CD4-positive, CD25-positive, alpha-beta regulatory T cell (primary cell): ENCODE data around the gene DLK2. TPM values are rescaled to one million over a fixed set of nuclear protein-coding genes. Genes with fewer than 3 reads are reported as not detected.

ENCODE experiments used
- ATAC-seq, 2 donors: fragments of 150-1000 bp; cut with Tn5 transposase; one replicate each; pipeline ENCODE4 v1.10.0; 2021; ENCODE audit warnings: low read depth in 2 of 2, moderate number of reproducible peaks in 2 of 2, moderate library complexity in 1 of 2
- DNase-seq, 3 donors: peaks; one replicate each; pipeline versions ENCODE4 v3.0.0 to v3.0.0-alpha.2; 2012 to 2022; ENCODE audit warnings: mixed read lengths in 1 of 3
- H3K27ac ChIP-seq: one replicate; pipeline ENCODE4 v1.7.0; 2013; ENCODE audit warnings: mild to moderate bottlenecking, low read length; ENCODE audit not compliant: insufficient read depth, poor library complexity, severe bottlenecking
- H3K27me3 ChIP-seq: one replicate; pipeline ENCODE4 v1.7.0; 2013; ENCODE audit warnings: low read length; ENCODE audit not compliant: control insufficient read depth, insufficient read depth
- H3K36me3 ChIP-seq: one replicate; pipeline ENCODE4 v1.7.0; 2013; ENCODE audit warnings: mild to moderate bottlenecking, low read length, moderate library complexity; ENCODE audit not compliant: control insufficient read depth, insufficient read depth
- H3K4me1 ChIP-seq: 2 replicates; pipeline ENCODE4 v1.7.0; 2013; ENCODE audit warnings: mild to moderate bottlenecking, low read length; ENCODE audit not compliant: insufficient read depth, control insufficient read depth, poor library complexity, severe bottlenecking
- H3K4me3 ChIP-seq: one replicate; pipeline ENCODE4 v1.7.0; 2013; ENCODE audit warnings: low read depth, mild to moderate bottlenecking, low read length, moderate library complexity
- H3K9me3 ChIP-seq, 2 experiments: 1 replicate in 1 of 2; 2 replicates in 1 of 2; pipeline ENCODE4 v1.7.0; 2013; ENCODE audit warnings: low read length in 2 of 2, mild to moderate bottlenecking in 1 of 2, moderate library complexity in 1 of 2; ENCODE audit not compliant: control insufficient read depth in 2 of 2
- H3K27ac Mint-ChIP-seq, 3 donors: one replicate each; pipeline ENCODE4 v1.8.0; 2020 to 2022; ENCODE audit warnings: mild to moderate bottlenecking in 3 of 3, mixed read lengths in 3 of 3, moderate library complexity in 2 of 3
- H3K27me3 Mint-ChIP-seq: one replicate; pipeline ENCODE4 v1.8.0; 2022; ENCODE audit warnings: mild to moderate bottlenecking, mixed read lengths
- H3K36me3 Mint-ChIP-seq: one replicate; pipeline ENCODE4 v1.8.0; 2020; ENCODE audit warnings: mixed read lengths
- H3K4me1 Mint-ChIP-seq, 4 donors: one replicate each; pipeline ENCODE4 v1.8.0; 2020 to 2022; ENCODE audit warnings: mixed read lengths in 4 of 4, mild to moderate bottlenecking in 1 of 4
- H3K4me3 Mint-ChIP-seq, 4 donors: one replicate each; pipeline ENCODE4 v1.8.0; 2020 to 2022; ENCODE audit warnings: mild to moderate bottlenecking in 4 of 4, mixed read lengths in 4 of 4, moderate library complexity in 3 of 4
- H3K9me3 Mint-ChIP-seq, 7 donors: one replicate each; pipeline ENCODE4 v1.8.0; 2020 to 2022; ENCODE audit warnings: mixed read lengths in 7 of 7, mild to moderate bottlenecking in 3 of 7, moderate library complexity in 2 of 7
- polyA plus RNA-seq, 4 donors: library from polyadenylated mRNA; unstranded; fragments of 300-500 nt; fragmentation: Illumina TruSeq; gene quantifications; one replicate each; pipeline ENCODE4 v1.2.3, GENCODE V29; 2021
- total RNA-seq: library from RNA; stranded (reverse); gene quantifications from one replicate; pipeline ENCODE4 v1.2.3, GENCODE V29; 2022

DLK2 gene
- total and polyA plus RNA-seq, 5 donors from 2014 or later: 0.20 to 0.87 (median 0.73) TPM; not detected in 1

DNA sequence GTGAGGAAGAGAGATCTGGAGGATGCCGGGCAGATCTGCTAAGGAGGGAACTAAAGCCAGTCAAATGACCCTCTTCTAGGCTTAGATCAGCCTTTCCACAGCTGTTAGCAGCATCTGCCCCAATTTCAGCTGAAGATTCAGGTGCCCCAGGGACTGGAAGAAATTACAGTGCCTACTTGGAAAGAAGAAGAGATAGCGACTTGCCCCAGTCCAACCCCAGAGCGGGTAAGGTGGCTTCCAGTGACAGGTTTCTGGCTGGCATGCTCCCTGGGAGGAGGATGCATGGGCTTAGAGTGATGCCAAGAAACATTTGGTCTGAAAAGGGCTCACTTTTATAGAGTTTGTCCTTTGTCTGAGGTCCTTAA, 22.6 kb upstream of the DLK2 start:
- H3K9me3 ChIP-seq: no peaks in the 10 kb centered on the region
- no peaks in the 10 kb centered on the region for H3K36me3 ChIP-seq
- peak overlapping the region; percentile 84 for H3K4me3 ChIP-seq
- H3K4me1 ChIP-seq: peaks cover 22% of the 10 kb centered on the region
- H3K27me3 ChIP-seq: no peaks in the 10 kb centered on the region
- ATAC-seq (no peak), DNase-seq (peak in 1 of 3 donors; percentile 12)
- peaks cover 27 to 55% (median 44%) of the 10 kb centered on the region in 4 donors for H3K4me1 Mint-ChIP-seq
- H3K9me3 Mint-ChIP-seq: no peaks in the 10 kb centered on the region
- peaks cover 4% of the 10 kb centered on the region for H3K36me3 Mint-ChIP-seq
- H3K4me3 Mint-ChIP-seq: peak overlapping the region; percentile 93 to 98 (median 95)
- peaks cover 4% of the 10 kb centered on the region for H3K27me3 Mint-ChIP-seq
- H3K27ac Mint-ChIP-seq: peak overlapping the region; percentile 95 to 99 (median 97)
- H3K27ac ChIP-seq: peak overlapping the region; percentile 94

DNA sequence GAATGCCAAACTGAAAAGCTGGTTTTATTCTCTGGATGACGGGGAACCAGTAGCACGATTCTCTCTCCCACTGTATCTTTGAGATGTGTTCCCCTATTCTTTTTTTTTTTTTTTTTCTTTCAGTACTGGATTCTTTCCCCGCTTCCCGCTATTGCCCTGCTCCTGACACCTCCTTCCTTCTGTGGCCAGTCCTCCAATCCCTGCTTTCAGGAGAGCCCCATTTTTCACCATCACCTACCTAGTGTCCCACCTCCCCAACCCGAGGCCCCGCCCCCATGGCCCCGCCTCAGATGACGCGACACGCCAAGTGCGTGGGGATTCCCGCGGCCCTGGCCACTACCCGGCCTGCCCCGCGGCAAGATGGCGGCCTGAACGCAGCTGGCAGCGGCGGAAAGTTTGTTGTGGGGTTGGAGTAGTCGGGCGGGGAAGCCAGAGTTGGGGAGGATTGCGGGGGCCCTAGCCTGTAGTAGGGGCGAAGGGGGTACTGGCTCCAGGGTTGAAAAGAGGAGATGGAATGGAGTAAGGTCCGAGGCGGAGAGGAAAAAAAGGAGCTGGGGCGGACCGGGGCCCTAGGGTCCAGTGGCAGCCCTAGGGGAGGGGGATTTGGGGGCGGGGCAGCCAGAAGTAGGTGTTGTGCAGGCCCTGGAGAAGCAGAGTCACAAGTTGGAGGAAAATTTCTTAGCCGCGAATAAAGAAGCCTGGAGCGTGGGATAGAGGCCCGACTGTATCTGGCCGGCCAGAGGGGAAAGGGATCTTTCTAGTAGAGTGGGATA, 22.1 kb upstream of the DLK2 start, which contains the start of gene TJAP1:
TSS of gene TJAP1 (plus strand) at position 336 of the 773 bp plus-strand sequence. CDS start 21,432 bp downstream, outside the sequence.
- peak; percentile 91 to 94 (median 93) for DNase-seq
- no peaks in the 10 kb centered on the region for H3K27me3 ChIP-seq
- H3K27ac ChIP-seq: peak within 1 kb of the TSS; percentile 94
- H3K36me3 ChIP-seq: no peaks in the 10 kb centered on the region
- peaks cover 25 to 53% (median 43%) of the 10 kb centered on the region in 4 donors for H3K4me1 Mint-ChIP-seq
- peaks cover 4% of the 10 kb centered on the region for H3K27me3 Mint-ChIP-seq
- H3K4me3 Mint-ChIP-seq: peak within 1 kb of the TSS; percentile 93 to 98 (median 95)
- H3K9me3 Mint-ChIP-seq: no peaks in the 10 kb centered on the region
- no peaks in the 10 kb centered on the region for H3K9me3 ChIP-seq
- peak; percentile 100 for ATAC-seq
- H3K4me1 ChIP-seq: peaks cover 22% of the 10 kb centered on the region
- peaks cover 3% of the 10 kb centered on the region for H3K36me3 Mint-ChIP-seq
- H3K27ac Mint-ChIP-seq: peak within 1 kb of the TSS; percentile 95 to 99 (median 97)
- peak within 1 kb of the TSS; percentile 84 for H3K4me3 ChIP-seq

DNA sequence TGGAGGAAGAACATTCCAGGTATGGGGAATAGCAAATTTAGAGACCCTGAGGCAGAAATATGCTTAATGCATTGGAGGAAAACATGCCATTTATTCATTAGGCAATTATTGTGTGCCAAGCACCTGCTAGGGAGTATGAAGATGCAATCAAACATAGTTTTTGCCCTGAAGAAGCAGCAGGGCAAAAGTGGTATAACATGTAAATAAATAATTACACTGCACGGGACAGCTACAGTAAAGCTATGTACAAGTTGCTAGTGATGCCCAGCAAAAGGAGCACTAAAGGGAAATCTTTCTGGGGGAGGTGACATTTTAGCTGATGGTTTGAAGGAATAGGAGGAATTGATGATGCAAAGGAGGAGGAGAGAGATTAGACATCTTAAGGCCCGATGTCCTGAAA, 21.4 kb upstream of the DLK2 start:
- H3K27me3 Mint-ChIP-seq: peaks cover 4% of the 10 kb centered on the region
- no peaks in the 10 kb centered on the region for H3K27me3 ChIP-seq
- ATAC-seq: no peak
- H3K9me3 ChIP-seq: no peaks in the 10 kb centered on the region
- H3K4me1 Mint-ChIP-seq: peaks cover 22 to 47% (median 37%) of the 10 kb centered on the region in 4 donors
- no peaks in the 10 kb centered on the region for H3K9me3 Mint-ChIP-seq
- peak in 1 of 3 donors; percentile 23 for DNase-seq
- H3K36me3 Mint-ChIP-seq: no peaks in the 10 kb centered on the region
- peaks cover 22% of the 10 kb centered on the region for H3K4me1 ChIP-seq
- no peaks in the 10 kb centered on the region for H3K36me3 ChIP-seq
- peak overlapping the region; percentile 94 for H3K27ac ChIP-seq
- peak overlapping the region; percentile 82 for H3K4me3 ChIP-seq
- H3K4me3 Mint-ChIP-seq: peak overlapping the region; percentile 93 to 98 (median 95)
- H3K27ac Mint-ChIP-seq: peak overlapping the region; percentile 72 to 99 (median 95)

DNA sequence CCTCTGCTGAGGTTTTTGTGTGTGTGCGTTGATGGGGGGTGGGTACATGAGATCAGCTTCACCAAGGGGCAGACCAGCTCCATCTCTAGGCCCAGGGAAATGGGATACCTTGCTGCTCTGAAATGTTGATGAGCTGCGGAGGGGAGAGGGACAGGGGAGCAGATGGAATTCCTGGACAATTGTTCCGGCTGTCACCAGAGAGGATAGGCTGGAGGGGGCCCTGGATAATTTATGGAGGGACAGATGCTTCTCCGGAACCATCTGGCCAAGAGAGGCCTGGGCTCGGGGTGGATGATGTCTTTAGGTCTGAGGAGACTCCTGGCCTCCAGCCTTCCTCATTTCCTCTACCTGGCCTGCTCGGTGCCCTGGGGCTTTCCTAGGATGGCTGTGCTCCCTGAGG, 20.2 kb upstream of the DLK2 start:
- Histone ChIP-seq H3K27me3 (no peaks in the 10 kb centered on the region), H3K36me3 (no peaks in the 10 kb centered on the region), H3K4me1 (peaks cover 22% of the 10 kb centered on the region), H3K27ac (no peak overlapping the region), H3K9me3 (no peaks in the 10 kb centered on the region), H3K4me3 (no peak overlapping the region)
- Mint-ChIP-seq H3K27ac (peak overlapping the region in 1 of 3 donors; percentile 51), H3K4me1 (peaks cover 16 to 39% (median 30%) of the 10 kb centered on the region in 4 donors), H3K36me3 (no peaks in the 10 kb centered on the region), H3K27me3 (peaks cover 13% of the 10 kb centered on the region), H3K4me3 (no peak overlapping the region), H3K9me3 (peaks cover 0 to 1% (median 0%) of the 10 kb centered on the region in 7 donors)
- no peak for DNase-seq
- no peak for ATAC-seq

DNA sequence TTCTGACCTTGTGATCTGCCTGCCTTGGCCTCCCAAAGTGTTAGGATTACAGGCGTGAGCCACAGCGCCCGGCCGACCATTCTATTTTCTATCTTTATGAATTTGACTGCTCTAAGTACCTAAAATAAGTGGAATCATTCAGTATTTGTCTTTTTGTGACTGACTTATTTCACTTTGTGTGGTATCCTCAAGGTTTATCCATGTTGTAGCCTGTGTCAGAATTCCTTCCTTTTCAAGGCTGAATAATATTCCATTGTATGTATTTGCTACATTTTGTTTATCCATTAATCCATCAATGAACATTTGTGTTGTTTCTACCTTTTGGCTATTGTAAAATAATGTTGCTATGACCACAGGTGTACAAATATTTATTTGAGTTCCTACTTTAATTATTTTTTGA, 17.2 kb upstream of the DLK2 start:
- no peak for ATAC-seq

DNA sequence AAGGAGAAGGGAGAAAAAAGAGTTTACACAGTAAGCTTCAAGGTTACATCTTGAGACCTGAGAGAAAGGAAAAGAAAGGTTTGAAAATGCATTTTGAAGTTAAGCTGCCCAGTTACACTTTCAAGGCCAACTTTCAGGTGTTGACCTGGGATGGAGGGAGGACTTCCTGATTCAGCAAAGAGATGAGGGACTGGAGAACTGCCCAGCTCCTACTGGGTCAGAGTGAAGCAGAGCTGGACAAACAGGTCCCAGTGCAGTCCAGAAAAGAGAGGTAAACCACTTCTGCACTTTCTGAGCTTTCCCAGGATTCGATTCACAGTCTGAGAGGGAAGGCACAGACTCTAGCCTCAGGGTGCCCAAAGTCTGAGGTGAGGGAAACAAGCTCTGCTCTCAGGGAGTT, 16.1 kb upstream of the DLK2 start:
- ATAC-seq (no peak), DNase-seq (no peak)
- no peaks in the 10 kb centered on the region for H3K4me1 Mint-ChIP-seq
- H3K4me3 Mint-ChIP-seq: peak overlapping the region in 2 of 4 donors; percentile 7 to 25
- Histone ChIP-seq H3K4me3 (no peak overlapping the region), H3K27me3 (peaks cover 5% of the 10 kb centered on the region), H3K36me3 (no peaks in the 10 kb centered on the region), H3K9me3 (no peaks in the 10 kb centered on the region), H3K4me1 (no peaks in the 10 kb centered on the region), H3K27ac (no peak overlapping the region)
- no peaks in the 10 kb centered on the region for H3K36me3 Mint-ChIP-seq
- H3K27me3 Mint-ChIP-seq: peaks cover 18% of the 10 kb centered on the region
- H3K27ac Mint-ChIP-seq: no peak overlapping the region
- peaks cover 0 to 1% (median 0%) of the 10 kb centered on the region in 7 donors for H3K9me3 Mint-ChIP-seq

More for the DNA sequence above, 17.2 kb upstream of the DLK2 start:
- H3K4me1 Mint-ChIP-seq: peaks cover 6 to 11% (median 8%) of the 10 kb centered on the region in 4 donors
- Histone ChIP-seq H3K27ac (no peak overlapping the region), H3K27me3 (peaks cover 5% of the 10 kb centered on the region), H3K9me3 (no peaks in the 10 kb centered on the region), H3K36me3 (no peaks in the 10 kb centered on the region), H3K4me1 (peaks cover 6% of the 10 kb centered on the region), H3K4me3 (no peak overlapping the region)
- no peaks in the 10 kb centered on the region for H3K36me3 Mint-ChIP-seq
- no peak overlapping the region for H3K4me3 Mint-ChIP-seq
- no peak overlapping the region for H3K27ac Mint-ChIP-seq
- H3K9me3 Mint-ChIP-seq: peaks cover 0 to 1% (median 0%) of the 10 kb centered on the region in 7 donors
- peaks cover 13% of the 10 kb centered on the region for H3K27me3 Mint-ChIP-seq
- DNase-seq: no peak

DNA sequence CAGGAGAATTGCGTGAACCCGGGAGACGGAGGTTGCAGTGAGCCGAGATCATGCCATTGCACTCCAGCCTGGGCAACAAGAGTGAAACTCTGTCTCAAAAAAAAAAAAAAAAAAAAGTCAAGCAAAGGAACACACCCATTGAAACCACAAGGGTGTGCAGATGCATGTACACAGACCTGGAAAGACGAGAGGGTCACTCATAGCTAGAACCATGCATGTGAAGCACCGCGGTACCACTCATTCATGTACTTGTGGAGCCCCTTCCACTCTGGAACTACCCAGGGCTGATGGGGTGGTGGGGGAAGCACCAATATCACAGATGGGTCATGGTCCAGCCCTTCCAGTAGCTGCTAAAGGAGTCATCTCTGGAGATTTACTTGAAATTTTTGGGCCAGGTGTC, 14.6 kb upstream of the DLK2 start:
- no peak for ATAC-seq
- Histone ChIP-seq H3K4me1 (no peaks in the 10 kb centered on the region), H3K36me3 (no peaks in the 10 kb centered on the region), H3K27me3 (peaks cover 5% of the 10 kb centered on the region), H3K9me3 (no peaks in the 10 kb centered on the region), H3K27ac (no peak overlapping the region), H3K4me3 (no peak overlapping the region)
- no peaks in the 10 kb centered on the region for H3K36me3 Mint-ChIP-seq
- H3K27ac Mint-ChIP-seq: no peak overlapping the region
- H3K4me3 Mint-ChIP-seq: no peak overlapping the region
- H3K4me1 Mint-ChIP-seq: no peaks in the 10 kb centered on the region
- H3K27me3 Mint-ChIP-seq: peaks cover 29% of the 10 kb centered on the region
- DNase-seq: no peak
- peaks cover 0 to 1% (median 0%) of the 10 kb centered on the region in 7 donors for H3K9me3 Mint-ChIP-seq
